HepG2 (cell line): ENCODE results near the gene MRPL9. TPM values are rescaled to one million over a fixed set of nuclear protein-coding genes. Genes with fewer than 3 reads are reported as not detected.

Experiments used
- ATAC-seq: fragments of 200-7000 bp; cut with Tn5 transposase; 3 replicates; pipeline ENCODE4 v1.9.1; 2020; ENCODE audit warnings: mild to moderate bottlenecking, moderate library complexity
- BruUV-seq: library from RNA; stranded (reverse); fragments of 400-500 nt; replicated peaks from 2 replicates; lab custom pipeline; 2021; lab: Mats Ljungman, UMichigan
- CTCF ChIA-PET: fragments of 300-600 bp; formaldehyde crosslinking; extraction: SDS; loops from one replicate; lab custom pipeline; 2021; ENCODE audit warnings: low total read pairs, inconsistent platforms, low intra/inter-chr PET ratio; lab: Yijun Ruan, JAX
- POLR2A ChIA-PET: fragments of 350-600 bp; sonication (Branson Sonifier 250); formaldehyde crosslinking; loops from one replicate; lab custom pipeline; 2020; ENCODE audit warnings: antibody characterized with exemption, inconsistent platforms; lab: Yijun Ruan, JAX
- DNase-seq: peaks from one replicate; pipeline ENCODE4 v3.0.0-alpha.2; 2015; ENCODE audit warnings: low spot score
- FAIRE-seq: peaks from 3 replicates; lab custom pipeline; 2011; peaks lifted over from hg19 to GRCh38; lab: Jason Lieb, UNC
- H2AFZ ChIP-seq: one replicate; pipeline ENCODE4 v1.6.1; 2011; ENCODE audit warnings: low read length, inconsistent platforms
- H3K27ac ChIP-seq: fragments of 300-600 bp; 3 replicates; pipeline ENCODE4 v1.8.0; 2011; ENCODE audit warnings: mixed run types, mild to moderate bottlenecking, mixed read lengths, low read length, inconsistent platforms; ENCODE audit not compliant: insufficient read depth; ENCODE audit errors: extremely low read length
- H3K27me3 ChIP-seq, 2 experiments: fragments of 200-600 bp in 1 of 2; 2 replicates in 1 of 2; 3 replicates in 1 of 2; pipeline versions ENCODE4 v1.6.0 to v1.8.0; 2011; ENCODE audit warnings: low read length in 2 of 2, mild to moderate bottlenecking in 2 of 2, moderate library complexity in 2 of 2, inconsistent platforms in 1 of 2; ENCODE audit not compliant: insufficient read depth in 2 of 2, control insufficient read depth in 1 of 2
- H3K36me3 ChIP-seq, 2 experiments: fragments of 200-600 bp in 1 of 2; replicated peaks in 1 of 2; 2 replicates in 1 of 2; 3 replicates in 1 of 2; pipeline versions ENCODE4 v1.5.1 to v1.8.0; 2011; ENCODE audit warnings: low read length in 2 of 2, inconsistent platforms in 1 of 2; ENCODE audit not compliant: insufficient read depth in 2 of 2, control insufficient read depth in 1 of 2
- H3K4me1 ChIP-seq: 2 replicates; pipeline ENCODE4 v1.5.1; 2012; ENCODE audit warnings: low read length, inconsistent platforms; ENCODE audit not compliant: insufficient read depth
- H3K4me2 ChIP-seq: 2 replicates; pipeline ENCODE4 v1.6.0; 2011; ENCODE audit warnings: low read depth, low read length, inconsistent platforms
- H3K4me3 ChIP-seq, 3 experiments: fragments of 200-600 bp in 1 of 3; sonication (generic), shearing (Covaris generic) in 1 of 3; replicated peaks in 1 of 3; 2 replicates each; pipeline ENCODE4 v1.5.1; 2011 to 2016; ENCODE audit warnings: low read length in 3 of 3, inconsistent platforms in 2 of 3, low read depth in 2 of 3, mild to moderate bottlenecking in 2 of 3, control low read depth in 1 of 3, mixed read lengths in 1 of 3; ENCODE audit not compliant: insufficient read depth in 1 of 3
- H3K79me2 ChIP-seq: one replicate; pipeline ENCODE4 v1.6.1; 2011; ENCODE audit warnings: low read length, inconsistent platforms; ENCODE audit not compliant: insufficient read depth
- H3K9ac ChIP-seq: 2 replicates; pipeline ENCODE4 v1.6.0; 2011; ENCODE audit warnings: mild to moderate bottlenecking, low read depth, low read length, inconsistent platforms; ENCODE audit not compliant: insufficient read depth
- H3K9me3 ChIP-seq: 2 replicates; pipeline ENCODE4 v1.5.1; 2012; ENCODE audit warnings: mild to moderate bottlenecking, low read length
- H4K20me1 ChIP-seq: 2 replicates; pipeline ENCODE4 v1.6.0; 2011; ENCODE audit warnings: inconsistent platforms, mild to moderate bottlenecking, low read length, moderate library complexity; ENCODE audit not compliant: insufficient read depth
- HNF4A ChIP-seq: sonication (generic); formaldehyde crosslinking; IDR thresholded peaks from 2 replicates; pipeline ENCODE4 v1.4.0; 2020; ENCODE audit warnings: missing genetic modification reagents
- HNRNPUL1 ChIP-seq: fragments of 200-400 bp; formaldehyde crosslinking; IDR thresholded peaks from 2 replicates; pipeline ENCODE4 v1.6.1; 2017; ENCODE audit warnings: low read depth, mild to moderate bottlenecking, low read length, moderate library complexity
- KLF15 ChIP-seq: sonication (generic); formaldehyde crosslinking; IDR thresholded peaks from 2 replicates; pipeline ENCODE4 v1.8.1; 2023; ENCODE audit warnings: borderline replicate concordance, mild to moderate bottlenecking, inconsistent platforms, missing genetic modification reagents, mixed read lengths
- KMT2B ChIP-seq: IDR thresholded peaks from 2 replicates; pipeline ENCODE4 v1.6.1; 2016; ENCODE audit warnings: missing genetic modification reagents, missing compliant biosample characterization
- NCOR1 ChIP-seq: fragments of 200-600 bp; sonication (generic); IDR thresholded peaks from 2 replicates; pipeline ENCODE4 v1.7.0; 2017; ENCODE audit warnings: antibody characterized with exemption, low read length, borderline replicate concordance
- NR2F1 ChIP-seq, 2 experiments: fragments of 450-650 bp in 1 of 2; formaldehyde crosslinking in 1 of 2; IDR thresholded peaks; 2 replicates each; pipeline versions ENCODE4 v1.5.0 to v1.6.1; 2016 to 2020; ENCODE audit warnings: mild to moderate bottlenecking in 1 of 2, missing compliant biosample characterization in 1 of 2, missing genetic modification reagents in 1 of 2, moderate library complexity in 1 of 2
- NR2F6 ChIP-seq, 2 experiments: IDR thresholded peaks; 2 replicates each; pipeline ENCODE4 v1.6.1; 2016; ENCODE audit warnings: antibody characterized with exemption in 1 of 2, mild to moderate bottlenecking in 1 of 2
- RCOR2 ChIP-seq: IDR thresholded peaks from 2 replicates; pipeline ENCODE4 v1.6.1; 2016; ENCODE audit warnings: missing biosample characterization, missing genetic modification reagents
- ZNF124 ChIP-seq: sonication (generic); formaldehyde crosslinking; IDR thresholded peaks from 2 replicates; pipeline ENCODE4 v1.4.0; 2020; ENCODE audit warnings: missing genetic modification reagents
- ZNF205 ChIP-seq: IDR thresholded peaks from 2 replicates; pipeline ENCODE4 v1.6.1; 2018; ENCODE audit warnings: missing biosample characterization, missing genetic modification reagents
- ZNF343 ChIP-seq: sonication (generic); formaldehyde crosslinking; IDR thresholded peaks from 2 replicates; pipeline ENCODE4 v1.4.0; 2020; ENCODE audit warnings: mild to moderate bottlenecking, missing genetic modification reagents
- ZNF572 ChIP-seq: sonication (generic); formaldehyde crosslinking; IDR thresholded peaks from 2 replicates; pipeline ENCODE4 v1.5.1; 2020; ENCODE audit warnings: mild to moderate bottlenecking, missing genetic modification reagents
- ZNF615 ChIP-seq: sonication (generic); formaldehyde crosslinking; IDR thresholded peaks from 2 replicates; pipeline ENCODE4 v1.5.0; 2020; ENCODE audit warnings: mild to moderate bottlenecking, missing genetic modification reagents, borderline replicate concordance
- ZNF709 ChIP-seq: sonication (generic); formaldehyde crosslinking; IDR thresholded peaks from 2 replicates; pipeline ENCODE4 v1.5.0; 2020; ENCODE audit warnings: mild to moderate bottlenecking, missing genetic modification reagents
- WGBS: methylation state at CpG from one replicate; pipeline ENCODE4 v1.1.6; 2017; ENCODE audit warnings: low lambda C conversion rate; 5-methylcytosine and 5-hydroxymethylcytosine counted together
- in situ Hi-C: cut with HindIII; loops from 2 replicates; pipeline ENCODE4 v1.10.0; 2017; ENCODE audit warnings: low pct_unique_long_range_greater_than_20kb; ENCODE audit not compliant: extremely low pct_ligation_motif_present
- intact Hi-C: fragments of 100-400 bp; cut with micrococcal nuclease; formaldehyde crosslinking; loops from one replicate; pipeline ENCODE4 v1.10.0; 2022; ENCODE audit not compliant: unreplicated experiment
- polyA plus RNA-seq, 8 experiments: library from polyadenylated mRNA; depleted of rRNA in 3 of 8; stranded (reverse) in 7 of 8; unstranded in 1 of 8; fragments of >200 nt; fragmentation: Illumina TruSeq in 4 of 8; extraction: Trizol in 4 of 8; gene quantifications; 2 replicates each; pipeline versions ENCODE4 v1.2.1 to v1.2.3, GENCODE V29; 2011 to 2016; ENCODE audit warnings: low read depth in 4 of 8, missing spikeins in 1 of 8, mixed read lengths in 1 of 8; ENCODE audit not compliant: insufficient read depth in 1 of 8
- total RNA-seq, 5 experiments: library from RNA; depleted of rRNA; stranded (reverse); fragments of >200 nt; fragmentation: Illumina TruSeq; extraction: Trizol; gene quantifications; 2 replicates each; pipeline ENCODE4 v1.2.3, GENCODE V29; 2016; ENCODE audit warnings: low read depth in 1 of 5
- TF ChIP-seq, protein P1 (sequence below): IDR thresholded peaks from 2 replicates; pipeline ENCODE4 v1.6.1; 2016; ENCODE audit warnings: missing biosample characterization, missing genetic modification reagents, low read depth
- TF ChIP-seq, protein P2 (sequence below): sonication (generic); formaldehyde crosslinking; conservative IDR thresholded peaks from 2 replicates; pipeline ENCODE4 v1.4.0; 2020; ENCODE audit warnings: missing genetic modification reagents
- TF ChIP-seq, protein P3 (sequence below): sonication (generic); formaldehyde crosslinking; IDR thresholded peaks from 2 replicates; pipeline ENCODE4 v1.4.0; 2020; ENCODE audit warnings: missing genetic modification reagents

MRPL9 gene
- total and polyA plus RNA-seq, 2 of the 13 experiments (the other 11 are each of a cell fraction or from before 2014, with no cell fraction given): 72.1 to 107 TPM

DNA sequence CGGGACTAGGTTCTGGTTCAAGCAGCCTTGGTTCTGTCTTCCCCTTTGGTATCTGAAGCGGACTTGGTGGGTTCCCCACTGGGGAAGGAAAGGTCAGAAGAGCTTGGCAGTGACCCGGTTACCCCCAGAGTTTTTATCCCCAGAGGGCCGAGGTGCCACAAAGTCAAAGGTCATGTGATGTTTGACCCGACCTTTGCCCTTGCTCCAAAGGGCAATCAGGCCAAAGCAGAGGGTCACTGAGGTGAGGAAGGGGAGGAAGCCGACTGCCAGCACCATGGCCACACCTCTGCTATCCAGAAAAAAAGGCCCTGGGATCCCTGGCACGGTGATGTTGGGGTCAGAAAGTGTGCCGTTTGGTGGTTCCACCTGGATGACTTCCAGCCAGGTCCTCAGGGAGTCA, 37.5 kb upstream of the MRPL9 start:
- no peak for DNase-seq
- Histone ChIP-seq H3K36me3 (no peaks in the 10 kb centered on the region), H3K27ac (no peak overlapping the region), H3K9ac (no peak overlapping the region), H2AFZ (no peak overlapping the region)
- CTCF ChIA-PET: no interaction called here
- no peak for ATAC-seq
- TF ChIP-seq ZNF343 (CRISPR knock-in tag) (no peak), ZNF709 (CRISPR knock-in tag) (no peak), HNRNPUL1 (no peak), NR2F6 (IDR thresholded peaks at IDR 0.05) (no peak), NR2F6 (CRISPR knock-in tag; IDR thresholded peaks at IDR 0.05) (peak; percentile 34; the same call in 1 of the 2 replicates), HNF4A (CRISPR knock-in tag) (peak; percentile 16; the same call in 1 of the 2 replicates), KMT2B (no peak), ZNF615 (no peak), ZNF205 (CRISPR knock-in tag) (no peak), ZNF572 (CRISPR knock-in tag) (no peak), RCOR2 (CRISPR knock-in tag) (no peak), NCOR1 (0 out of 2 replicates have a peak, but pooled peaks have one; percentile 27), ZNF124 (CRISPR knock-in tag) (no peak), NR2F1 (CRISPR knock-in tag; IDR thresholded peaks at IDR 0.05) (peak in 1 of 2 experiments; percentile 67; a peak in 2 of 4 replicates), KLF15 (CRISPR knock-in tag) (no peak)
- TF ChIP-seq, protein P1, sequence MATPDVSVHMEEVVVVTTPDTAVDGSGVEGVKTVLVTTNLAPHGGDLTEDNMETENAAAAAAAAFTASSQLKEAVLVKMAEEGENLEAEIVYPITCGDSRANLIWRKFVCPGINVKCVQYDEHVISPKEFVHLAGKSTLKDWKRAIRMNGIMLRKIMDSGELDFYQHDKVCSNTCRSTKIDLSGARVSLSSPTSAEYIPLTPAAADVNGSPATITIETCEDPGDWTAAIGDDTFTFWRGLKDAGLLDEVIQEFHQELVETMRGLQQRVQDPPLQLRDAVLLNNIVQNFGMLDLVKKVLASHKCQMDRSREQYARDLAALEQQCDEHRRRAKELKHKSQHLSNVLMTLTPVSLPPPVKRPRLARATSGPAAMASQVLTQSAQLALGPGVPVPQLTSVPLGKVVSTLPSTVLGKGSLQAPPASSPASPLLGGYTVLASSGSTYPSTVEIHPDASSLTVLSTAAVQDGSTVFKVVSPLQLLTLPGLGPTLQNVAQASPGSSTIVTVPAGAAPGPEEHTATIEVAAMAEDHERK (CRISPR knock-in tag): no peak
- TF ChIP-seq, protein P2, sequence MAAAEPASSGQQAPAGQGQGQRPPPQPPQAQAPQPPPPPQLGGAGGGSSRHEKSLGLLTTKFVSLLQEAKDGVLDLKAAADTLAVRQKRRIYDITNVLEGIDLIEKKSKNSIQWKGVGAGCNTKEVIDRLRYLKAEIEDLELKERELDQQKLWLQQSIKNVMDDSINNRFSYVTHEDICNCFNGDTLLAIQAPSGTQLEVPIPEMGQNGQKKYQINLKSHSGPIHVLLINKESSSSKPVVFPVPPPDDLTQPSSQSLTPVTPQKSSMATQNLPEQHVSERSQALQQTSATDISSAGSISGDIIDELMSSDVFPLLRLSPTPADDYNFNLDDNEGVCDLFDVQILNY (CRISPR knock-in tag): no peak
- TF ChIP-seq, protein P3, sequence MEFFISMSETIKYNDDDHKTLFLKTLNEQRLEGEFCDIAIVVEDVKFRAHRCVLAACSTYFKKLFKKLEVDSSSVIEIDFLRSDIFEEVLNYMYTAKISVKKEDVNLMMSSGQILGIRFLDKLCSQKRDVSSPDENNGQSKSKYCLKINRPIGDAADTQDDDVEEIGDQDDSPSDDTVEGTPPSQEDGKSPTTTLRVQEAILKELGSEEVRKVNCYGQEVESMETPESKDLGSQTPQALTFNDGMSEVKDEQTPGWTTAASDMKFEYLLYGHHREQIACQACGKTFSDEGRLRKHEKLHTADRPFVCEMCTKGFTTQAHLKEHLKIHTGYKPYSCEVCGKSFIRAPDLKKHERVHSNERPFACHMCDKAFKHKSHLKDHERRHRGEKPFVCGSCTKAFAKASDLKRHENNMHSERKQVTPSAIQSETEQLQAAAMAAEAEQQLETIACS: no peak
- TF ChIP-seq, all 625 proteins: peak for 4
- no peaks in the 10 kb centered on the region for H3K4me1 ChIP-seq
- no peak overlapping the region for H3K4me2 ChIP-seq
- intact Hi-C loops (no loop called here), in situ Hi-C loops (no loop called here)
- no TSS peak for BruUV-seq
- H3K9me3 ChIP-seq: no peaks in the 10 kb centered on the region
- FAIRE-seq: no peak
- 39% methylated on average over 5 of the region's 8 CpGs for WGBS
- no peak overlapping the region for H3K4me3 ChIP-seq
- H3K27me3 ChIP-seq: peaks cover 0 to 3% of the 10 kb centered on the region in 2 experiments; a peak in 3 of 5 replicates
- H3K79me2 ChIP-seq: no peaks in the 10 kb centered on the region
- POLR2A ChIA-PET: no interaction called here
- H4K20me1 ChIP-seq: no peaks in the 10 kb centered on the region
